OCI-LY1 (cell line): Measurements from ENCODE around the gene CBX7.

Experiments used
- EZH2 ChIP-seq: fragments of 200-600 bp; sonication (generic), shearing (Covaris generic); IDR thresholded peaks from 2 replicates; pipeline ENCODE4 v1.8.0; 2017; ENCODE audit warnings: borderline replicate concordance, mixed run types, mild to moderate bottlenecking, antibody characterized with exemption, low read length, moderate library complexity, mixed read lengths
- TF ChIP-seq, protein P1 (sequence below): fragments of 200-600 bp; sonication (generic), shearing (Covaris generic); IDR thresholded peaks from 2 replicates; pipeline ENCODE4 v1.5.1; 2017; ENCODE audit warnings: mild to moderate bottlenecking, antibody characterized with exemption, low read length, moderate library complexity, mixed read lengths

DNA sequence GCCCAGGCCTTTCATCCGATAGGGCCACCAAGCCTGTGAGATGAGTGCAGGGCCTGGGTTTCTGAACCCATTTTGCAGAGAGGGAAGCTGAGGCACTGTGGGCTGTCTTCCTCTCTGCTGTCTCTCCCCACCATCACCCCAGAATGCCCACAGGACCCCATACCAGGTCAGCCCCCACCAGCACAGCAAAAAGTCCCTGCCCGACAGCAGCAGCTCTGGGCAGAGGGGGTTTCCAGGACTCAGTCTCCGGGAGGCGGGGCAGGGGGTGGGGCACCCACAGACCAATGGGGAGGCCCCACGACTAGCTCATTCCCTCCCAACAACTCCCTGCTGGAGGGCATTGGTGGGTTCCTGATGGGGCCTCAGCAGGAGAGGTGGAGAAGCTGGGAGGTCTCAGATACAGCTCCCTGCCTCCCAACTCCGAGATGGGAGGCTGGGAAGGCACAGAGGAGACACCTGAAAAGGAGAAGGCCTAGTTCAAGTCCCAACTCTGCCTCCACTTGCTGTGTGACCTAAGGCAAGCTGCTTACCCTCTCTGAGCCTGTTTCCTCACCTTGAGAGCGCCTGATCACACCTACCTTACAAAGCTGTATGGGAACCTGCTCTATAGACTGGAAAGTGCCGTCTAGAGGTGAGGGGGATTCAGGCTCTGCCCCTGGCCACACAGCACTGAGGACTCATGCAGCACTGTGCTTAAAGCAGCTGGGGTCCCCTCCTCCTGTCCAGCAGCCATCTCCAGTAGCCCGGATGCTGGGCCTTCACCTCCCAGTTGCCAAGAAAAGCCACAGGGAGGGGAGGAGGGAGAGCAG is 3.5 kb downstream of the CBX7 start:
- TF ChIP-seq, protein P1, sequence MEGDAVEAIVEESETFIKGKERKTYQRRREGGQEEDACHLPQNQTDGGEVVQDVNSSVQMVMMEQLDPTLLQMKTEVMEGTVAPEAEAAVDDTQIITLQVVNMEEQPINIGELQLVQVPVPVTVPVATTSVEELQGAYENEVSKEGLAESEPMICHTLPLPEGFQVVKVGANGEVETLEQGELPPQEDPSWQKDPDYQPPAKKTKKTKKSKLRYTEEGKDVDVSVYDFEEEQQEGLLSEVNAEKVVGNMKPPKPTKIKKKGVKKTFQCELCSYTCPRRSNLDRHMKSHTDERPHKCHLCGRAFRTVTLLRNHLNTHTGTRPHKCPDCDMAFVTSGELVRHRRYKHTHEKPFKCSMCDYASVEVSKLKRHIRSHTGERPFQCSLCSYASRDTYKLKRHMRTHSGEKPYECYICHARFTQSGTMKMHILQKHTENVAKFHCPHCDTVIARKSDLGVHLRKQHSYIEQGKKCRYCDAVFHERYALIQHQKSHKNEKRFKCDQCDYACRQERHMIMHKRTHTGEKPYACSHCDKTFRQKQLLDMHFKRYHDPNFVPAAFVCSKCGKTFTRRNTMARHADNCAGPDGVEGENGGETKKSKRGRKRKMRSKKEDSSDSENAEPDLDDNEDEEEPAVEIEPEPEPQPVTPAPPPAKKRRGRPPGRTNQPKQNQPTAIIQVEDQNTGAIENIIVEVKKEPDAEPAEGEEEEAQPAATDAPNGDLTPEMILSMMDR: no peak
- no peak for TF ChIP-seq EZH2
